IPS-11a (cell line): Measurements from ENCODE around the gene HAPSTR1.

Experiments used
- H3K4me3 ChIP-seq: one replicate; pipeline ENCODE4 v1.5.1; 2013; ENCODE audit warnings: low read depth, low read length, control low read depth

The HAPSTR1 gene

GRCh38 chr16:9095656-9096397 lies 4.4 kb downstream of the HAPSTR1 start:
- H3K4me3 ChIP-seq, result no peak overlapping the region

DNA sequence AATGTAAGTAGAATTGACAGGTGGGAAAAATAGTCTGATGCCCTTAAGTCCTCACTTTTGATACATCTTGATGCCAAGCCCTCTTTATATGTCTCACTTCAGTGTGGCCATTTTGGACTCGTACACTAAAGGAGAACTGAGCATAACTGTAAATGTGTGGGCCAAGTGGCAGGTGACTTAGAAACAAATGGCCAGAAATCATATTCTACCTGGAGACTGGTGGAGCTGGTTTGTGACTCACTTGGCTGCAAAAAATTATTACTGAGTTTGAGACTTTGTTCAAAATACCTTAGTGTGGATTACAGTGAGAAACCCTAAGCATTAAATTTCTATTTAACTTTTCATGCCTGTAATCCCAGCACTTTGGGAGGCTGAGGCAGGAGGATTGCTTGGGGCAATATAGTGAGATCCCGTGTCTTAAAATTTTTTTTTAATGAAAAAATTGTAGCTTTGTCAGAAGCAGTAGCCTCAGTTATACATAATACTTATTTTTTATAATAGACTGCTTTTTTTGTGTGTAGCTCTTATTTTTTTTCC lies 5.0 kb downstream of the HAPSTR1 start:
- no peak overlapping the region for H3K4me3 ChIP-seq

DNA sequence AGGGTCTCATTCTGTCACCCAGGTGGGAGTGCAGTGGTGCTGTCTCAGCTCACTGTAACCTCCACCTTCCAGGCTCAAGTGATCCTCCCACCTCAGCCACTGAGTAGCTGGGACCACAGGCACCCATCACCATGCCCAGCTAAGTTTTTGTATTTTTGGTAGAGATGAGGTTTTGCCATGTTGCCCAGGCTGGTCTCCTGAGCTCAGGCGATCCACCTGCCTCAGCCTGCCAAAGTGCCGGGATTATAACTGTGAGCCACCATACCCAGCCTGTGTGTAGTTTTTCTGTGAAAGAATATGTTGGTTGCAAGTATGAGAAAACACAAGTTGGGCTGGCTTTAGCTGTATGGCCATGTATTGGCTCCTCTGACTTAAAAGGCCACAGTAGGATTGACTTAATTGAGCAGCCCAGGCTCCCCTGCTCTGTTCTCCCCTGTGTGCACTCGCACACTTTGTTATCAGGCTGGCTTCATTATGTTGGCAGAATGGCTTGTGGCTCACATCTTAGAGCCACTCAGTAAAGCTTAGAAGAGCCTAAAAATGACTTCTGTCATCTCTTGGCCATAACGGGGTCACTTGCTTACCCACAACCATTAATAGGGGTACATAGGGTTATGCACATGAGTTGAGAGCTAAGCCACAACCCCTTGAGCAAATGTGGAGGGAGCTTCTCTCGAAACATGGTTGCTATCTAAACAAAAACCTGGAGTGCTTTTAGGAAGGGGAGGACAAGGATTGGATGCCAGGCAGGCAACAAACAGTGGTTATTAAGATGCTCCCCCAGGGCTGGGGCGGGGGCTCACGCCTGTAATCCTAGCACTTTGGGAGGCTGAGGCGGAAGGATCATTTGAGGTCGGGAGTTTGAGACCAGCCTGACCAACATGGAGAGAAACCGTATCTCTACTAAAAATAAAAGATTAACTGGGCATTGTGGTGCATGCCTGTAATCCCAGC lies 6.1 kb downstream of the HAPSTR1 start:
- no peak overlapping the region for H3K4me3 ChIP-seq

DNA sequence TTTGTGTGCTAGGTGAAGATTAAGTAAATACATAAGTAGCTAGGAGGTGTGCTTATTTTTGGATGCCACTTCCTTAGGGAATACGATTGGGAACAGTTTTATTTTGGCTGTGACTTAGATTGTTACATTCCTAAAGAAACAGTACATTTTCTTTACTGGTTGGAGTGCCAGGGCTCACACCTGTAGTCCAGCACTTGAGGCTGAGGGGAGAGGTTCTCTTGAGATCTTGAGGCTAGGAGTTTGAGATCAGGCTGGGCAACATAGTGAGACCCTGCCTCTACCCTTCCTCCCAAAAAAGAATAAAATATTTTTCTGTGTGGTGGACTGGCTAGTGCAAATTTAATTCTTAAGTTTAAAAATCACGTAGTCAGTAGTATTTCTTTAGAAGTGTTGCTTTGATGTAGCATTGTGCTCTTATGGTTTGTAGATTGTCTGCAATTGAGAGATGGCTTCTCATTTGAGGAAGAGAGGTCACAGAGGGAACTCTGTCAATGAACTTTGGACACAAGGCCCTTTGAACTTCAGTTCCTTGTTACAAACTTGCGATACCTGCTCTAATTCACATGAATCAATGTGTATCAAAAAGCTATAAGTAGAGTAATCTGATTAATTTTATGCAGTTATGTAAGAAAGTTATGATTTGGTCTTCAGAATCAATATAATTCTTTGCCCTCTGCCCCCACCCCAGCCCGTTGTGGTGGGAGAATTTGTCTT lies 7.1 kb downstream of the HAPSTR1 start:
- no peak overlapping the region for H3K4me3 ChIP-seq

- H3K4me3 ChIP-seq, result no peak overlapping the region
These were observed 7.7 kb downstream of the HAPSTR1 start for GRCh38 chr16:9099131-9099625.

- H3K4me3 ChIP-seq, result no peak overlapping the region
These were observed 10.9 kb downstream of the HAPSTR1 start for GRCh38 chr16:9102379-9102778.

- no peak overlapping the region for H3K4me3 ChIP-seq
These were observed 11.5 kb downstream of the HAPSTR1 start for GRCh38 chr16:9102943-9103342.

DNA sequence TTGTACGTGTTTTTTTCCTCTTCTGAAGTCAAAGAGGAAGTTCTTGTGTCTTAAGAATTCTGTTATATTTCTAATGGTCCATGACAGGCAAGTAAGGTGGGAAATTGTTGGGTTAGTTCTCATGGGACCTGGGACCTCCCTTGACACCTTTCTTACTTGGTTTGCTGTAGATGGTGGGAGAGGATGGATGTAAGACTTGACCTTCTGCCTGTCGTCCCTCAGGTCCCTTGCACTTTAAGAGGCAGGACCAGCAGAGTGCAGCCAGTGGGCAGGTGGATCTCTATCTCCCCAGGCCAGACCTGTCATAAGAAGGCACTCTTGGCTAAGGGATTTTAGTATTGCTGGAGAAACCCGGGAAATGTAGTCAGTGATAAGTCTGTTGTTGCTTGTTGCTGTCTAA lies 12.1 kb downstream of the HAPSTR1 start:
- H3K4me3 ChIP-seq, result no peak overlapping the region

DNA sequence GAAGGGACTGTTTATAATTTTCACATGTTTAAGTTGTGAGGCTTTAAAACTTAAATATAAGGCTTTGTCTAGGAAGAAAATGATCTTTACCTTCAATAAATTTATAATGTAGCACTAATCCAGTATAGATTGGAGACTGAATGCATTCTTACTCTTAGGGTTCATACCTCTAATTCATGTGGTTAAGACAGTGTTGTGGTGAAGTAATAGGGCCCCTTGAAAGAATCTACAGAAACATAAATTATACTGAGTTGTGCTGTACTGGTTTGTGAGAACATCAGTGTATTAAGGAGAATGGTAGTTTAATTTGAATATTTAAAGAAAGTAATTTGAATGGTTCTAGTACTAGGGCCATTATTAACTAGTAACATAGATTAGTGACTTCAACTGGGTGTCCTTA lies 13.7 kb downstream of the HAPSTR1 start:
- H3K4me3 ChIP-seq, result no peak overlapping the region

DNA sequence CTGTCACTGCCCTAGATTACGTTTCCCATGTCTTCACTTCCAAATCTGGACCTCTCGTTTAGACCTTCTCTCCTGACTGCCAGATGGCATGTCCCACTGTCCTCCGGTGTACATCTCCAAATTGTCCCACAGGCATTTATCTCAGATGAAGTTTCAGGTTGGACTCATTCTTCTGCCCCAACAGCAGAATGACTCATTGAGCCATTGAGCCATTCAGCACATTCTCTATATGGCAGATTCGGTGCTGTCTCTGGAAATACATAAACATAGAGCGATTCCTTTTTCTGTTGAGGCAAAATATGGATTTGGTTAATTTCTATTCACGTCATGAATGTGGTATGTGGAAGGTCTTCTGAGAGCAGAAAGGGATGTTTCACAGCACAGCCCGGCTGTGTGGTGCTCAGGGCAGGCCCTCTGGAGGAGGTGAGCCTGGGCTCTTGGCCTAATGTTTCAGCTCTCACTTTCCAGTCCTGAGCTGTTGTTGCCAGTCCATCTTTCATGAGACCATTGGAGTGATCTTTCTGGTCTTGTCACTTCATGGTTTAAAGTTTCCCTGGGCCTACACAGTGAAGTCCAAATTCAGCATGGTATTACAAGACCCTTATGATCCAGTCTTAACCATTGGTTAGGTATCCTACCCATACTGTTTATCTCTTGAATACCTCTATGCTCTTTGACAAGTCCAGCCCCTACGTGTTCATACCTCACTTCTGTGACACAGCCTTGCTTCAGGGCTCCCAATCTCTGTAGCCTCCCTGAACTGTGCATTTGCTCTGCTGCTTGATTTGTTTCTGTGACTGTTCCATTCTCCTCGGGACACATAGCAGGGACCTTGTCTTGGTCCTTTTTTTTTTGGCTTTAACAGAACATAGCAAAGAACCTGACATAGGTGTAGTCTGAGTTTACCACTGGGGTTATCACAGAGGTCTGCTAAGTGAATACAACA lies 15.9 kb downstream of the HAPSTR1 start:
- no peak overlapping the region for H3K4me3 ChIP-seq

DNA sequence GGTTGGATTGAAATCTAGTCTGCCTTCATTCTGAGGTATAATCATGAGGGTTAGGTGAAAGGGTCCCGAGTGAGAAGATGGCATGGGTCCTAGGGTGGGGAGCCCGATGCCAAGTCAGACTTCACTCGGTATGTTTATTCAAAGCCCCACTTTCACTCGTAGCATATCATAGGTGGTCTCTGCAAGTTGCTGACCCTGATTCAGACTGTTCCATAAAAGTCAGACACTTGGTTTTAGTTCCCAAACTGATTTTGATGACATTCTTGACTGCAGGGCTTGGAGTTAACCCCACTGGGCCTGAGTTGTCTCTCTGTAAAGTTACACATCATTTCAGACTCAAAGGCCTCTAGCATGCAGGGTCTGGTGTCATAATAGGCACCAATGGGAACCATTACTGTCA lies 17.8 kb downstream of the HAPSTR1 start:
- no peak overlapping the region for H3K4me3 ChIP-seq

DNA sequence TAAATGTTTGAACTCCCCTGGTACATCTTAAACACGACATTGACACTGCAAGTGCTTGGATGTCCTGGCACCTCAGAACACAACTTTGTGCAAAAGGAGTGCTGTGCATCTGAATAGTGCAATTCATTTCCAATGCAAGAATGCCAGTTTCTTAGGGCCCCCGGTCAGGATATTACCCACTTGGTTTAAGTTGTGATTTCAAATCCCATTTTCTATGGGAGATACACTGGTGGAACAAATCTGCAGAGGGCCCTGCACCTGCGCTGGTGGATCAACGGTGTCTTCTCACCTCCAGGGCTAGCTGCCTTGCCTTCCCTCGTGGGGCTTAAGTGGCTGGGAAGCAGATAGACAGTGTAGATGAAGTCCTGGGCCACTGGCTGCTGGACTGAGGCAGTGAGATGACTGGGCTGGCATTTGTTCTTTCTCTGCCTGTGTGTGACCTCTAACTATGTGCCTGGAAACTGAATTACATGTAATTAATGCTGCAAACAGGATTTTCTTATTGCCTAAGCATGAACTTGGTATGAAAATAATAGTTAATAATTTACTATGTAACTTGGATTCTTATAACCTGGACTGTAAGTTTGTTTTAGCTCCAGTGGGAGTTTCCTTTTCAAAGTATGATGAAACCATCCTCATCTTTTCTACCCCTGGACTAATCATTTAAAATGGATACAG lies 20.9 kb downstream of the HAPSTR1 start:
- no peak overlapping the region for H3K4me3 ChIP-seq

DNA sequence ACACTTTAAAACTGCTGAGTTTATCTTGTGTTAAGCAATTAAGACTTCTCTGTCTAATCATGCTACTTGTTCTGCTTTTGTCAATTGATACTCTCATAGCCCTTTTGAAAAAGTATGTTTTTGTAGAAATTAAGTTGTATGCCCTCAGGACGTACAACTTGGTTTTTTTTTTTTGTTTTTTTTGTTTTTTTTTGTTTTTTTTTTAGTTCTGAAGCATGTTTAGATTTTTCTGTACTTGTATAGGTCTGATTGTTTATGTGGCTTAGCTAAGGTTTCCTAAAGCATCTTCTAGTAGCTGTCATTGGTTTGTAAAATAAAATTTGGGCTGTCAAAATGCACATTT lies 21.4 kb downstream of the HAPSTR1 start:
- no peak overlapping the region for H3K4me3 ChIP-seq

DNA sequence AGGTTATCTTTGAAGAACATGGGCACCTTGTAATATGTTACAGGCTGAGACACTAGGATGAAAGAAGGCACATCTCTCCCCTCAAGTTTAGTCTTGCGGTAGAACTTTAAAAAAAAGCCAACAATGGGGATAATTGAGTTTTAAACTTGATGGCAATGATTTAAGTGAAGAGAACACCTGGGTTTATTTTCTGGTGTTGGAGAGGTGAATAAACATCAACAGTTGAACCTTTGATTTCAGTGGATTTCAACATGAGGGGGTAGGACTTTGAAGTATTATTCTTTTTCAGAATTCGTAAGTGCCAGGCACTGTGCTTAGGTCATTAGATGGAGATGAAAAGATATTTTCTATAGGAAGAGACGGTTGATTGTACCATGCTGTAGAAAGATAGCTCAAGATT lies 22.3 kb downstream of the HAPSTR1 start:
- H3K4me3 ChIP-seq, result no peak overlapping the region

- H3K4me3 ChIP-seq, result no peak overlapping the region
These were observed 22.7 kb downstream of the HAPSTR1 start for GRCh38 chr16:9114112-9114511.

DNA sequence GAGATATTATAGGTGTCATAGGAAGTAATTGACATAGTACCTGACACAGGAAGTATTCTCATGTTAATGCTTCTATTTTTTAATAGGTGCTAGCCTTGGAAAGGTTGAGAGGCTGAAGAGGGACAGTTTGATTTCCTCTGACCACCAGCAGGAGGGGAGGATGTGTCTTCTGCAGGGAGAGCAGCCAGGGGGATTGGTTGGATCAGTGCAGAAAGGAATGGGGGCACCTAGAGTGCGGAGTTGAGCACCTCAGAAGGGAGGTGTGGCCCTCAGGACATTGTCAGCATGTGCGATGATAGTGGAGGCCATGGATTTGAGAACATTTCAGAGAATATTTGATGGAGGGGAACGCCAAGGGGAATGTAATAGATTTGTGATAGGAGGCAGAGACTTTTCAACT lies 23.4 kb downstream of the HAPSTR1 start:
- H3K4me3 ChIP-seq, result no peak overlapping the region

DNA sequence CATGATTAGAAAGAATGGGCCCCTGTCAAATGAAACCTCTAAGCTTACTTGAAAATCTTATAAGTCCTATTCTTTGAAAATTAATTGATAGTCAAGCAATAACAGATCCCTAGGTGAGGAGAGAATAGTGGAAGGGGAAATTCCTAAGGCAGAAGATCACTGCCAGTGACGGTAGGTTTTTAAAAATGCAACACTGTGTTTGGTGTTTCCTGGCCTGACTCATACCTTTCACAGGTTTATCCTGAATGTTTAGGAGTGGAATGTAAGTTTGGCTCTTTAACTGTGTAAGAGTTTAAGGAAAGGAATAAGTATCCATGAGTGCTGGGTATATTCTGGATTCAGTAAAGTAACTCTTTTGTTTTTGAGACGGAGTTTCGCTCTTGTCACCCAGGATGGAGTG lies 23.8 kb downstream of the HAPSTR1 start:
- H3K4me3 ChIP-seq, result no peak overlapping the region

- no peak overlapping the region for H3K4me3 ChIP-seq
These were observed 24.7 kb downstream of the HAPSTR1 start for GRCh38 chr16:9116141-9116540.

GRCh38 chr16:9118170-9118569 lies 26.7 kb downstream of the HAPSTR1 start:
- H3K4me3 ChIP-seq, result no peak overlapping the region

DNA sequence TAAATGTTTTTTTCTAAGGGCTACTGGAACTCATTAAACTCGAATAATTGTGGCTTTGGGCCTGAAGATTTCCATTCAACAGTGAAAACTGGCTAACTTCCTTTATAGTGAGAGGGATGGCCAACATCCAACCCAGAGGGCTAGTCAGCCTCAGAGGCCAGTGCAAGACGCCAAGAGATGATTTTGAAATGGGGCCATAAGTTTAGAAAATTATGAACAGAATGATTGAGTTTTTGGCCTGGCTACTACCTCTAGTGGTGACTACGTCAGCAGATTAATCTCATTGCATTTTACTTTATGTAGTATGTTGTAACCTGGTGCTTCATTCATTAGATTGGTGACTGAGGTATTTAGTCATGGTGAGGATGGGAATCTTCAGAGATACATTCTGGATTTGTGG lies 28.4 kb downstream of the HAPSTR1 start:
- H3K4me3 ChIP-seq, result no peak overlapping the region
